ENCODE data around the gene TBX2.

The TBX2 gene

GRCh38 chr17:61416540-61417363 is 17.1 kb downstream of the TBX2 start:
- H3K4me3 ChIP-seq (ENCODE audit: low read length), result peak overlapping the region; percentile 32
- TF ChIP-seq CTCF (conservative IDR thresholded peaks at IDR 0.05; ENCODE audit: low read length), result peak; percentile 89
- peak; percentile 84 for DNase-seq (ENCODE audit: low read depth)

- DNase-seq (ENCODE audit: low read depth), result no peak
- no peak for TF ChIP-seq CTCF (conservative IDR thresholded peaks at IDR 0.05; ENCODE audit: low read length)
- no peak overlapping the region for H3K4me3 ChIP-seq (ENCODE audit: low read length)
Measured at GRCh38 chr17:61418449-61418848, 18.8 kb downstream of the TBX2 start.

GRCh38 chr17:61419496-61420046 is 19.9 kb downstream of the TBX2 start:
- DNase-seq (ENCODE audit: low read depth), result no peak
- no peak for TF ChIP-seq CTCF (conservative IDR thresholded peaks at IDR 0.05; ENCODE audit: low read length)
- H3K4me3 ChIP-seq (ENCODE audit: low read length), result no peak overlapping the region

- TF ChIP-seq CTCF (conservative IDR thresholded peaks at IDR 0.05; ENCODE audit: low read length), result no peak
- no peak overlapping the region for H3K4me3 ChIP-seq (ENCODE audit: low read length)
- no peak for DNase-seq (ENCODE audit: low read depth)
Measured at GRCh38 chr17:61420052-61420451, 20.4 kb downstream of the TBX2 start.

- TF ChIP-seq CTCF (conservative IDR thresholded peaks at IDR 0.05; ENCODE audit: low read length), result no peak
- no peak overlapping the region for H3K4me3 ChIP-seq (ENCODE audit: low read length)
- no peak for DNase-seq (ENCODE audit: low read depth)
Measured at GRCh38 chr17:61420745-61421398, 21.2 kb downstream of the TBX2 start.

- H3K4me3 ChIP-seq (ENCODE audit: low read length), result no peak overlapping the region
- no peak for DNase-seq (ENCODE audit: low read depth)
- TF ChIP-seq CTCF (conservative IDR thresholded peaks at IDR 0.05; ENCODE audit: low read length), result no peak
Measured at GRCh38 chr17:61421460-61421859, 21.8 kb downstream of the TBX2 start.

All from AG10803 (cell line).